GM18508 (cell line): ENCODE results near the gene CRYBG1.

ENCODE experiments used
- ATAC-seq: cut with Tn5 transposase; IDR thresholded peaks from one replicate; pipeline ENCODE4 v1.9.1; 2021; ENCODE audit warnings: moderate number of reproducible peaks; ENCODE audit not compliant: insufficient read depth, unreplicated experiment

The CRYBG1 gene

GRCh38 chr6:106417572-106418147 is 57.1 kb downstream of the CRYBG1 start:
- ATAC-seq = no peak

- ATAC-seq = no peak
These were observed 59.5 kb downstream of the CRYBG1 start for GRCh38 chr6:106419900-106420613.

- no peak for ATAC-seq
These were observed 61.0 kb downstream of the CRYBG1 start for GRCh38 chr6:106421496-106421895.

- ATAC-seq = no peak
These were observed 62.0 kb downstream of the CRYBG1 start for GRCh38 chr6:106422534-106422933.

GRCh38 chr6:106425382-106425781 is 64.9 kb downstream of the CRYBG1 start:
- ATAC-seq = no peak

- no peak for ATAC-seq
These were observed 65.9 kb downstream of the CRYBG1 start for GRCh38 chr6:106426250-106426970.

- no peak for ATAC-seq
These were observed 69.9 kb downstream of the CRYBG1 start for GRCh38 chr6:106430466-106430865.

- ATAC-seq = no peak
These were observed 70.9 kb downstream of the CRYBG1 start for GRCh38 chr6:106431405-106431804.

GRCh38 chr6:106431972-106432371 is 71.5 kb downstream of the CRYBG1 start:
- ATAC-seq = no peak

GRCh38 chr6:106434530-106434929 is 74.0 kb downstream of the CRYBG1 start:
- no peak for ATAC-seq

GRCh38 chr6:106439459-106439858 is 78.9 kb downstream of the CRYBG1 start:
- no peak for ATAC-seq

- no peak for ATAC-seq
These were observed 80.0 kb downstream of the CRYBG1 start for GRCh38 chr6:106440546-106440945.

GRCh38 chr6:106442395-106442794 is 81.9 kb downstream of the CRYBG1 start:
- ATAC-seq = no peak

- ATAC-seq = no peak
These were observed 84.4 kb downstream of the CRYBG1 start for GRCh38 chr6:106444777-106445507.

- ATAC-seq = no peak
These were observed 85.0 kb downstream of the CRYBG1 start for GRCh38 chr6:106445508-106445878.

GRCh38 chr6:106446287-106446885 is 85.9 kb downstream of the CRYBG1 start:
- no peak for ATAC-seq

GRCh38 chr6:106446983-106447382 is 86.5 kb downstream of the CRYBG1 start:
- no peak for ATAC-seq

GRCh38 chr6:106448000-106448426 is 87.5 kb downstream of the CRYBG1 start:
- ATAC-seq = no peak

GRCh38 chr6:106450653-106451052 is 90.1 kb downstream of the CRYBG1 start:
- no peak for ATAC-seq

GRCh38 chr6:106451439-106451838 is 90.9 kb downstream of the CRYBG1 start:
- ATAC-seq = no peak
